Dermis microvascular lymphatic vessel endothelial cell (primary cell): ENCODE measurements around the gene UPF1. TPM values are rescaled to one million over a fixed set of nuclear protein-coding genes. Genes with fewer than 3 reads are reported as not detected.
"Not testable (repeated sequence)": the region's sequence is repeated elsewhere in the genome, so short reads cannot be mapped to it uniquely, and the experiment has no call there.

Source experiments
- DNase-seq, 2 donors: peaks; one replicate each; pipeline versions ENCODE4 v3.0.0 to v3.0.0-alpha.2; 2010; ENCODE audit warnings: low read depth in 2 of 2
- total RNA-seq: library from RNA; depleted of rRNA; stranded (reverse); fragments of >200 nt; gene quantifications from 2 replicates; pipeline ENCODE4 v1.2.1, GENCODE V29; 2014

The UPF1 gene
- total RNA-seq, 1 donor from 2014 or later, result 40.2 TPM

GRCh38 chr19:18799389-18799970 lies 32.3 kb upstream of the UPF1 start:
- DNase-seq, result no peak

- DNase-seq, result no peak
Measured at GRCh38 chr19:18800079-18800478, 31.7 kb upstream of the UPF1 start.

- no peak for DNase-seq
Measured at GRCh38 chr19:18800636-18801035, 31.1 kb upstream of the UPF1 start.

- DNase-seq, result no peak
Measured at GRCh38 chr19:18802354-18802753, 29.4 kb upstream of the UPF1 start.

- no peak for DNase-seq
Measured at GRCh38 chr19:18803550-18804138, 28.1 kb upstream of the UPF1 start.

- DNase-seq, result no peak
Measured at GRCh38 chr19:18804139-18804601, 27.6 kb upstream of the UPF1 start.

- DNase-seq, result no peak
Measured at GRCh38 chr19:18804643-18805042, 27.1 kb upstream of the UPF1 start.

GRCh38 chr19:18807861-18808331 lies 23.9 kb upstream of the UPF1 start:
- no peak for DNase-seq

- no peak for DNase-seq
Measured at GRCh38 chr19:18809149-18809868, 22.4 kb upstream of the UPF1 start.

GRCh38 chr19:18811638-18812037 lies 20.1 kb upstream of the UPF1 start:
- not testable (repeated sequence) for DNase-seq

GRCh38 chr19:18814063-18814462 lies 17.7 kb upstream of the UPF1 start:
- peak in 1 of 2 donors; percentile 13 for DNase-seq

- DNase-seq, result no peak
Measured at GRCh38 chr19:18815673-18816072, 16.1 kb upstream of the UPF1 start.

GRCh38 chr19:18816645-18817044 lies 15.1 kb upstream of the UPF1 start:
- DNase-seq, result not testable (repeated sequence)

GRCh38 chr19:18817574-18817973 lies 14.2 kb upstream of the UPF1 start:
- no peak for DNase-seq

GRCh38 chr19:18828786-18829185 lies 3.0 kb upstream of the UPF1 start:
- DNase-seq, result no peak

- DNase-seq, result no peak
Measured at GRCh38 chr19:18830488-18830887, 1.3 kb upstream of the UPF1 start.

GRCh38 chr19:18832306-18833140 lies 764 bp downstream of the UPF1 start:
- DNase-seq, result peak in 1 of 2 donors; percentile 40

GRCh38 chr19:18833141-18833476 lies 1.4 kb downstream of the UPF1 start:
- no peak for DNase-seq

GRCh38 chr19:18833849-18834643 lies 2.3 kb downstream of the UPF1 start:
- peak in 1 of 2 donors; percentile 23 for DNase-seq

- no peak for DNase-seq
Measured at GRCh38 chr19:18834644-18834984, 2.9 kb downstream of the UPF1 start.
